Measurements from ENCODE around the gene ADCY9.

The ADCY9 gene

GRCh38 chr16:4002121-4002520 lies 114.1 kb downstream of the ADCY9 start (continued):
- TF ChIP-seq ZNF416 (tag by site-specific recombination; IDR thresholded peaks at IDR 0.05), result no peak
- TF ChIP-seq GLIS1 (tag by site-specific recombination; IDR thresholded peaks at IDR 0.05), result no peak
- TF ChIP-seq ZNF157 (tag by site-specific recombination; IDR thresholded peaks at IDR 0.05), result no peak
- TF ChIP-seq HOXA7 (CRISPR knock-in tag; IDR thresholded peaks at IDR 0.05; ENCODE audit: borderline replicate concordance), result no peak
- no peak for TF ChIP-seq ZNF366 (tag by site-specific recombination; conservative IDR thresholded peaks at IDR 0.05)
- TF ChIP-seq ZNF274 (IDR thresholded peaks at IDR 0.05; ENCODE audit: low read length), result no peak
- TF ChIP-seq ZNF274 (tag by site-specific recombination; IDR thresholded peaks at IDR 0.05; ENCODE audit: borderline replicate concordance), result no peak

GRCh38 chr16:3999479-4000325 lies 116.5 kb downstream of the ADCY9 start:
- Histone ChIP-seq H3K4me1 (ENCODE audit: control insufficient read depth, insufficient read depth, low read length) (peaks cover 5% of the 10 kb centered on the region), H3K27ac (ENCODE audit: extremely low read depth, low read depth, low read length) (no peak overlapping the region), H3K4me3 (ENCODE audit: low read depth, low read length) (no peak overlapping the region), H3K36me3 (ENCODE audit: control insufficient read depth in 2 of 2, insufficient read depth in 1 of 2, low read length in 2 of 2) (no peaks in the 10 kb centered on the region), H3K9me3 (ENCODE audit: control insufficient read depth, insufficient read depth, low read depth, low read length) (no peaks in the 10 kb centered on the region)
- CTCF ChIA-PET, result interaction anchor here (1.0 to 1.4 kb wide), 3 partner anchors 16 to 61 kb away, joined by 3 to 7 read pairs (median 3); no protein-coding TSS in a partner anchor
- POLR2A ChIA-PET, result interaction anchor here (0.9 kb wide), 1 partner anchor 10 kb away, joined by 4 read pairs; no protein-coding TSS in a partner anchor
- TF ChIP-seq SCRT1 (tag by site-specific recombination; IDR thresholded peaks at IDR 0.05; ENCODE audit: borderline replicate concordance) (no peak), SP2 (tag by site-specific recombination; IDR thresholded peaks at IDR 0.05) (0 out of 2 replicates have a peak, but pooled peaks have one; percentile 3), ZNF544 (tag by site-specific recombination; IDR thresholded peaks at IDR 0.05) (no peak), ZNF747 (tag by site-specific recombination; IDR thresholded peaks at IDR 0.05) (no peak), ZBTB26 (tag by site-specific recombination; optimal IDR thresholded peaks at IDR 0.05) (no peak), REPIN1 (tag by site-specific recombination; IDR thresholded peaks at IDR 0.05; ENCODE audit: low read depth) (no peak), KLF1 (tag by site-specific recombination; IDR thresholded peaks at IDR 0.05) (no peak), ZNF555 (tag by site-specific recombination; conservative IDR thresholded peaks at IDR 0.05) (no peak), ELK4 (IDR thresholded peaks at IDR 0.05; ENCODE audit: borderline replicate concordance, low read depth, low read length) (no peak), ZNF335 (tag by site-specific recombination; conservative IDR thresholded peaks at IDR 0.05) (peak; percentile 93), ZBTB7A (tag by site-specific recombination; IDR thresholded peaks at IDR 0.05; ENCODE audit: low read depth) (no peak), BCL11A (tag by site-specific recombination; IDR thresholded peaks at IDR 0.05; ENCODE audit: low read depth) (no peak), ZNF692 (tag by site-specific recombination; IDR thresholded peaks at IDR 0.05) (peak; percentile 36; the same call in 1 of the 2 replicates), ZBTB17 (tag by site-specific recombination; IDR thresholded peaks at IDR 0.05) (peak; percentile 83), ZNF785 (tag by site-specific recombination; IDR thresholded peaks at IDR 0.05) (no peak), RBAK (tag by site-specific recombination; IDR thresholded peaks at IDR 0.05) (no peak), OVOL3 (tag by site-specific recombination; IDR thresholded peaks at IDR 0.05) (no peak), ZFP3 (tag by site-specific recombination; IDR thresholded peaks at IDR 0.05; ENCODE audit: low read depth) (no peak), ZNF610 (tag by site-specific recombination; IDR thresholded peaks at IDR 0.05; ENCODE audit: borderline replicate concordance) (no peak), EGR2 (tag by site-specific recombination; IDR thresholded peaks at IDR 0.05; ENCODE audit: low read depth) (no peak), ZNF211 (tag by site-specific recombination; IDR thresholded peaks at IDR 0.05; ENCODE audit: low read depth) (no peak), ZNF76 (tag by site-specific recombination; IDR thresholded peaks at IDR 0.05; ENCODE audit: borderline replicate concordance, low read depth) (peak; percentile 33; the same call in 1 of the 2 replicates), ZNF24 (tag by site-specific recombination; IDR thresholded peaks at IDR 0.05) (no peak), ZBTB21 (tag by site-specific recombination; IDR thresholded peaks at IDR 0.05) (0 out of 2 replicates have a peak, but pooled peaks have one; percentile 1), ZNF26 (tag by site-specific recombination; IDR thresholded peaks at IDR 0.05) (no peak), ZNF175 (tag by site-specific recombination; IDR thresholded peaks at IDR 0.05) (no peak)
